NB4 (cell line): ENCODE measurements around the gene PHYKPL.

Experiments
- MYC ChIP-seq: IDR thresholded peaks from 2 replicates; pipeline ENCODE4 v1.6.1; 2011; ENCODE audit warnings: low read depth, low read length
- POLR2A ChIP-seq: IDR thresholded peaks from 2 replicates; pipeline ENCODE4 v1.6.1; 2011; ENCODE audit warnings: mild to moderate bottlenecking; ENCODE audit not compliant: insufficient read length; ENCODE audit errors: extremely low read depth
- TF ChIP-seq, protein P1 (sequence below): IDR thresholded peaks from one replicate; pipeline ENCODE4 v1.5.1; 2012; ENCODE audit warnings: low read depth, low read length
- TF ChIP-seq, protein P2 (sequence below): IDR thresholded peaks from 2 replicates; pipeline ENCODE4 v1.6.1; 2011; ENCODE audit warnings: low read depth, low read length

DNA sequence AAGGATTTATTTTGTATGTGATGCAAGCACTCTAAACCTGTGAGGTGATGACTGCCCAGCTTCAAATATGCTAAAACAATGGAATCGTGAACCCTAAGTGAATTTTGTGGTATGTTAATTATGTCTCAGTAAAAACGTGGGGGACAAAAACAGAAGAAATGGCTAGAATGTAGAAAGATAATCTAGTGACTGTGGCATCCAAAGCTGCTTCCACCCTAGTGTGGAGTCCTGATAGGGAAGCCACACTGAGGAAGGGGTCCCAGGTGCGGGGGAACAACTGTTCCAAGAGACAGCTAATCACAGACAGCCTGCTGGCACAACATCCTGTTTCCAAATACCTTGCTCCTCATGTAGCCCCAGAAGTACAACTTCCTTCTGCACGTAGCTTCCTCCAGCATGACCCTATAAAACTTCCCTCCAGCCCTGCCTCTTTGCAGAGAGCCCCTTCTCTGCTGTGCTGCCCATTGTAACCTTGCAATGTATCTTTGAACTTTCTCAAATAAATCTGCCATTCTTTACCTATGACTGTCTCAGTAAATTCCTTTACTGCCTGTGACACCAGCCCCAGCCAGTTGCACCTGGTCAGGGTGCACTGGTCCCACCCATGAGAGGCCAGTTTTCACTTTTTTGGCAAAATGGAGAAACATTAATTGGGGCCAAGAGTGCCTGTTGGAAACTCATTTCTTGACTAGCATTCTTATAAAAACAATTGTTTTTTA, 50.3 kb downstream of the PHYKPL start:
- TF ChIP-seq, protein P1, sequence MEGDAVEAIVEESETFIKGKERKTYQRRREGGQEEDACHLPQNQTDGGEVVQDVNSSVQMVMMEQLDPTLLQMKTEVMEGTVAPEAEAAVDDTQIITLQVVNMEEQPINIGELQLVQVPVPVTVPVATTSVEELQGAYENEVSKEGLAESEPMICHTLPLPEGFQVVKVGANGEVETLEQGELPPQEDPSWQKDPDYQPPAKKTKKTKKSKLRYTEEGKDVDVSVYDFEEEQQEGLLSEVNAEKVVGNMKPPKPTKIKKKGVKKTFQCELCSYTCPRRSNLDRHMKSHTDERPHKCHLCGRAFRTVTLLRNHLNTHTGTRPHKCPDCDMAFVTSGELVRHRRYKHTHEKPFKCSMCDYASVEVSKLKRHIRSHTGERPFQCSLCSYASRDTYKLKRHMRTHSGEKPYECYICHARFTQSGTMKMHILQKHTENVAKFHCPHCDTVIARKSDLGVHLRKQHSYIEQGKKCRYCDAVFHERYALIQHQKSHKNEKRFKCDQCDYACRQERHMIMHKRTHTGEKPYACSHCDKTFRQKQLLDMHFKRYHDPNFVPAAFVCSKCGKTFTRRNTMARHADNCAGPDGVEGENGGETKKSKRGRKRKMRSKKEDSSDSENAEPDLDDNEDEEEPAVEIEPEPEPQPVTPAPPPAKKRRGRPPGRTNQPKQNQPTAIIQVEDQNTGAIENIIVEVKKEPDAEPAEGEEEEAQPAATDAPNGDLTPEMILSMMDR: no peak
- TF ChIP-seq POLR2A (no peak), MYC (peak; percentile 48; the same call in 1 of the 2 replicates)
- TF ChIP-seq, protein P2, sequence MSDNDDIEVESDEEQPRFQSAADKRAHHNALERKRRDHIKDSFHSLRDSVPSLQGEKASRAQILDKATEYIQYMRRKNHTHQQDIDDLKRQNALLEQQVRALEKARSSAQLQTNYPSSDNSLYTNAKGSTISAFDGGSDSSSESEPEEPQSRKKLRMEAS: peak; percentile 37; the same call in 1 of the 2 replicates
